Measurements from ENCODE around the gene CRNKL1. TPM values are rescaled to one million over a fixed set of nuclear protein-coding genes. Genes with fewer than 3 reads are reported as not detected.
"Not testable (repeated sequence)": the region's sequence is repeated elsewhere in the genome, so short reads cannot be mapped to it uniquely, and the experiment has no call there.

CRNKL1 gene
- total RNA-seq, 1 donor from 2014 or later, result 24.9 TPM

GRCh38 chr20:20017001-20017843 is 35.0 kb downstream of the CRNKL1 start, which contains the start of gene NAA20:
NAA20 (plus strand) TSS chr20:20017362; CDS start chr20:20017397, 35 bp downstream.
- ATAC-seq (peak; percentile 100), DNase-seq (ENCODE audit: low spot score) (peak; percentile 96)
- intact Hi-C loops (cut with DNase I), result no loop called here

- intact Hi-C loops (cut with DNase I), result loop anchor here (5.0 kb wide), 1 partner anchor 322 kb away; no protein-coding TSS in a partner anchor
These were observed 37.6 kb downstream of the CRNKL1 start for GRCh38 chr20:20014659-20015058.

DNA sequence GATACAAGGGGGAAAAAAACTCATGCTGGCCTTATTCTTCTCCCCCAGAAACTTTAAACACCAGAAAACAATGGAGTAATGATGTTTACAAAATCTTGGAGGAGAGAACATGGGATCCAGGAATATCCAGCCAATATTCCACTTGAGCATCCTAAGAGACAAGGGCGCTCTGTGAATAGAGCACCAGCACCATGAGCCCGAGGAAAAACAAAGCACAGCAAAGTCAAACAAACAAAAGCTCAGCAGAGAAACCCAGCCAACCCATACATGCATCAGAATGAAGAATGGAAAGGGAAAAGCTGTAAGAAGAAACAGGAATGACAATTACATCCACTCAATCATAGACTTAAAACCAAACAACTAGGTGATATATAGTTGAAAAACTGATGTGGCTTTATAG is 39.7 kb downstream of the CRNKL1 start:
- ATAC-seq (no peak), DNase-seq (ENCODE audit: low spot score) (no peak)
- intact Hi-C loops (cut with DNase I), result loop anchor here (5.0 kb wide), 1 partner anchor 320 kb away; no protein-coding TSS in a partner anchor

More at GRCh38 chr20:20014659-20015058, 37.6 kb downstream of the CRNKL1 start:
- ATAC-seq, result no peak
- DNase-seq (ENCODE audit: low spot score), result no peak

GRCh38 chr20:20010639-20011500 is 41.4 kb downstream of the CRNKL1 start:
- DNase-seq (ENCODE audit: low spot score) (no peak), ATAC-seq (peak; percentile 70)
- intact Hi-C loops (cut with DNase I), result loop anchor here (5.0 kb wide), 1 partner anchor 319 kb away; no protein-coding TSS in a partner anchor

DNA sequence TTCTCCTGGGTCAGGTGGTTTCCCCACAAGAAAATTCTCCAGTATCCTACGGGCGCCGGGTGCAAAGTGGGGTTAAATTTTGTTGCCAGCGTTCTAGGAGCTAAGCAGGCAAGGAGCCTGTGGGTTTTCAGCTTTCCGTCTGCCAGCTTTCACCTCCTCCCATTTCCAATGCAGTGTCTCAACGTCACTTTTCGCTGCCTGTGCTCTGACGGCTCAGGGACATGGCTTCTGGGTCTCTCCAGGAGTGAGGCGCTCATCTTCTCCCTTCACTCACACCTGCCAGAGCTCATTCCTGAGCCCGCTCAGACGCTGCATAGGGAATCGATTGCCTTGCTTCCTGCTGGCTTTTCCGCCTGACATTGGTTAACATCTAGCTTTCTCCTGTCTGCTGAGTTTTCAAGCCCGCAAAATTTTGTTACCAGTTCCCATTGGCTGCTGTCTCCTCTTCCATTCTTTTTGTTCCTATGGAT is 42.4 kb downstream of the CRNKL1 start:
- intact Hi-C loops (cut with DNase I), result loop anchor here (5.0 kb wide), 1 partner anchor 318 kb away; no protein-coding TSS in a partner anchor
- no peak for DNase-seq (ENCODE audit: low spot score)
- no peak for ATAC-seq

GRCh38 chr20:20005342-20005741 is 46.9 kb downstream of the CRNKL1 start:
- no peak for ATAC-seq
- DNase-seq (ENCODE audit: low spot score), result no peak
- intact Hi-C loops (cut with DNase I), result no loop called here

GRCh38 chr20:20003955-20004322 is 48.3 kb downstream of the CRNKL1 start:
- DNase-seq (ENCODE audit: low spot score); intact Hi-C loops (cut with DNase I); ATAC-seq: not testable (repeated sequence)

- intact Hi-C loops (cut with DNase I), result no loop called here
- ATAC-seq, result peak; percentile 84
- DNase-seq (ENCODE audit: low spot score), result no peak
These were observed 49.0 kb downstream of the CRNKL1 start for GRCh38 chr20:20003031-20003954.

DNA sequence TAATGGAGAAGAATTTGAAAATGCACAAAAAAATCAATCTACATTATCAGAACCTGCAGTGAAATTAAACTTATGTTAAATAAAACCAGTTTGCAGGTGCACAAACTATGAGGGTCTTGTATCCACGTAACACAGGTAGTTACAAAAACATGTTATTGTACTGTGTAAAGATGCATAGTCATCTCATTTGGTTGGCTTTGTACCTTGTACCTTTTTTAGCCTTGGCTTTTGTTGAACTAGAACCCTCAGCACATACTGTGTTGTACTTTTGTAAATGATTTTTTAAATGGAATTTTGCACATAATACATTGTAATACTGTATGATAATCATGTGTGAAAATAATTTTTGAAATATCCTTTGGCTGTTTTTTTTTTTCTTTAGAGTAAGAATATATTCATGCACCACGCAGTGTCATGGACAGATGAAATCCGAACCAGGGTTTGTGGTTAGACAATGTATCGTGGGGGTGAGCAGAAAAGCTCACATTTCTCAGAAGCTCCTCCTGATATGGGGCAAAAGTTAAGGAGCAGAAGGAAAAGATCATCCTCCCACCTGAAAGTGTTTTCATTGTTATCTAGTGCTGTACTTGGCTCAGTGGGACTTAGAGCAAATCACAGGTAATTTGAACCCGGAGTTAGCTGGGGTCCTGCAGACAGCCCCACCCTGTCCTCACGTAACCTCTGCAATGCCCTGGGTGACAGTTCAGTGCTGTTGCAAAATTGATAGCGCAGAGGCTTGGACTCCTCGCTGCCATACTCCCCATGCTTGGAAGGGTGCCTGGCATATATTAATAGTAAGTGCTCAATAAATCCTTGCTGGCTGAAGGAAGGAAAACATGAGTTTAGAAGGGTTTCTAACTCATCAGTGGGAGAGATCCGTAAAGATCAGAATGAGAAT is 49.9 kb downstream of the CRNKL1 start:
- no peak for DNase-seq (ENCODE audit: low spot score)
- intact Hi-C loops (cut with DNase I), result no loop called here
- peak; percentile 11 for ATAC-seq

DNA sequence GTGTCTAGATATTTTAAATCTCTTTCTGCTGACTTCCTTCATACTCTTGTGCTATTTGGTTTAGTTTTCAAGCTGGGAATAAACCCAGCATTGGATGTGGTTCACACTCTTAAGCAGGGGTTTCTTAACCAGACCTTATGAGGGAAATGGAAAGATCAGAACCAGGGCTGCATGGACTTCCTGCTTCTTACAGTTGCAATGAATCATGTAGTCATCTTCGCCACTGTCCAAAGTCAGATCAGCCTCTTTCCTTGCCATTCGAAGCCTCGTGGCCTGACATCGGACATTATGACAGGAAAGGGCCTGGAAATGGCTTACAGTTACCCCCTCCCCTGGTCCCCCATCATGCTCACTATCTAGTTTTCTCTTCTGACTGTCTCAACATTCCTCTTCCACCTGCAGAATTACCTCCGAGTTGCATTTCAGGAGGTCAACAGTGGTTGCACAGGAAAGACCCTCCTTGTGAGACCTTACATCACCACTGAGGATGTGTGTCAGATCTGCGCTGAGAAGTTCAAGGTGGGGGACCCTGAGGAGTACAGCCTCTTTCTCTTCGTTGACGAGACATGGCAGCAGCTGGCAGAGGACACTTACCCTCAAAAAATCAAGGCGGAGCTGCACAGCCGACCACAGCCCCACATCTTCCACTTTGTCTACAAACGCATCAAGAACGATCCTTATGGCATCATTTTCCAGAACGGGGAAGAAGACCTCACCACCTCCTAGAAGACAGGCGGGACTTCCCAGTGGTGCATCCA is 51.9 kb downstream of the CRNKL1 start:
- intact Hi-C loops (cut with DNase I), result no loop called here
- DNase-seq (ENCODE audit: low spot score) (no peak), ATAC-seq (no peak)

DNA sequence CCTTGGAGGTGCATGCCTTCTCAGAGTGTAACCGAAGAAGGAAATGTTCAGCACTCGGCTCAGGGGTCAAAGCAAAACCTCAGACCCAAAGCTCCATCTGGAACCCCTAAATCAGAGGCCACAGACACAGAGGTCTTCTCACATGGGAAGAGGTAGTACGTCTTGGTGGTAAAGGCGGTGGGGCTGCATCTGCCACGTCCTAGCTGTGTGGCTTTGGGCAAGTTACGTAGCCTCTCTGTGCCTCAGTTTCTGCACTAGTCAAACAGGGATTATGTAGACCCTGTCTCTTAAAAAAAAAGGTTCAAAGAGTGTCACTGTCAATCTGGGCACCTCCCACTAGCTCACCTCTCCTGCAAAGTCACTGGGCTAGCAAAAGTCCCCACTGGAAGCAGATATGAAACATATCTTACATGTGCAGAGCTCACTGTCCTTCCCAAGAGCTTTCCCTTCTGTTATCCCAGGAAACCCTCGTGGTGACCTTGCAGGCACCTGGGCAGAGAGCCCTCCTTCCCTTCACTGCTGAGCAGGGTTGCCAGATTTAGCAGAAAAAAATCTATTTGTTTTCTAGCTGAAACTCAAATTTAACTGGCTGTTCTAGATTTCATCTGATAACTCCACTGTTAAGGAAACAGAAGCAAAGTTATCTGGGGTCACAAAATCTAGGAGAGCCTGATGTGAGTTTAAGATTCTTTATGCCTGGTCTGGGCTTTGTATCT is 53.1 kb downstream of the CRNKL1 start:
- ATAC-seq (no peak), DNase-seq (ENCODE audit: low spot score) (no peak)
- intact Hi-C loops (cut with DNase I), result loop anchor here (10.0 kb wide), 1 partner anchor 214 kb away; no protein-coding TSS in a partner anchor

DNA sequence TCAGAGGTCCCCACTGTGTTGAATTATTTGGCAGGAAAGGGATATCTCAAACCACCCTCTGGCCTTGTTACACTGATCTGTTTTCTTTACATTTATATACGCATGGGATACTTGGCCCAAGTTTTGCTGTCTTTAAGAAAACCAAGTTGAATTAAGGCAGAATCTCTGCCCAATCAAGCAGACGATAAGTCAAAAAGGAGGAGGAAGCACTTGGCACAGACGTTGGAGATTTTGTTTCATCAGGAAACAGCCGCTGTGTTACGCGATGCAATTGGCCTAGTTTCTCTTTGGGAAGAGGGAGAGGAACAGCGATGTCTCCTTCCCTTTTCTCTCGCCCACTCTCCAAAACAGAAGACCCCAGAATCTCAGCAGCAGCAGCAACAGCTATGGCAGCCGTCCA is 55.3 kb downstream of the CRNKL1 start:
- peak; percentile 29 for ATAC-seq

GRCh38 chr20:19996222-19996621 is 56.0 kb downstream of the CRNKL1 start:
- DNase-seq (ENCODE audit: low spot score) (no peak), ATAC-seq (no peak)
- intact Hi-C loops (cut with DNase I), result loop anchor here (10.0 kb wide), 1 partner anchor 211 kb away; no protein-coding TSS in a partner anchor

More for the DNA sequence above, 55.3 kb downstream of the CRNKL1 start:
- intact Hi-C loops (cut with DNase I), result loop anchor here (10.0 kb wide), 1 partner anchor 212 kb away; no protein-coding TSS in a partner anchor
- no peak for DNase-seq (ENCODE audit: low spot score)

DNA sequence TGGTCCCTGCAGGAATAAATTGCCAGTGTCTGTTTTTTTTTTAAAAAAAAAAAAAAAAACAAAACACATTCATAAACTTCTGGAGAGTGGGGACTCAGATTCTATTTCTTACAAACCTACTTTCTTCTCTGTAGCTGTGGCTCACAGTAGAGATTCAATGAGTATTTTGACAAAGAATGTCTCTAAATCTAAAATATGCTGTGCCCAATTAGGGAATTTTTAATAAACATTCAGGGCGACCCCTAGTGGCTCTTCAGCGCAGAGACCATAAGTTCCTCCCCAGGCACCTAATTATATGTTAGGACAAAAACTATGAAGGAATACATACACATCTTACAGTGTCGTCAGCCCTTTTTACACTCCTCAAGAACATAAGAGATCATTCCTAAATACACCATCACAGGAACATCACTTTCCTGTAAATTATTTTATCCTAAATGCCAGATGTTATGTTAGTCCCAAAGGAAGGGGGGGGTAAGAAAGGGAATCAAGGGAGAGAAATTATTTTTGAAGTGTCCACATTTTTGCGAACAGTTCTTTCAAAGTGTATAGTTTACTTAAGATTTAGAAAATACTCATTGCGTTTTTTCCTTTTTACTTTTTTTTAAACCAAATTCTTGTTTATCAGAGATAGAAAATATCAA is 56.9 kb downstream of the CRNKL1 start:
- DNase-seq (ENCODE audit: low spot score) (no peak), ATAC-seq (peak; percentile 62)
- intact Hi-C loops (cut with DNase I), result loop anchor here (10.0 kb wide), 1 partner anchor 211 kb away; no protein-coding TSS in a partner anchor

- no peak for DNase-seq (ENCODE audit: low spot score)
- ATAC-seq, result peak; percentile 58
- intact Hi-C loops (cut with DNase I), result loop anchor here (10.0 kb wide), 1 partner anchor 209 kb away; no protein-coding TSS in a partner anchor
These were observed 58.2 kb downstream of the CRNKL1 start for GRCh38 chr20:19993958-19994669.
